ENCODE results near the gene OR2V1.

DNA sequence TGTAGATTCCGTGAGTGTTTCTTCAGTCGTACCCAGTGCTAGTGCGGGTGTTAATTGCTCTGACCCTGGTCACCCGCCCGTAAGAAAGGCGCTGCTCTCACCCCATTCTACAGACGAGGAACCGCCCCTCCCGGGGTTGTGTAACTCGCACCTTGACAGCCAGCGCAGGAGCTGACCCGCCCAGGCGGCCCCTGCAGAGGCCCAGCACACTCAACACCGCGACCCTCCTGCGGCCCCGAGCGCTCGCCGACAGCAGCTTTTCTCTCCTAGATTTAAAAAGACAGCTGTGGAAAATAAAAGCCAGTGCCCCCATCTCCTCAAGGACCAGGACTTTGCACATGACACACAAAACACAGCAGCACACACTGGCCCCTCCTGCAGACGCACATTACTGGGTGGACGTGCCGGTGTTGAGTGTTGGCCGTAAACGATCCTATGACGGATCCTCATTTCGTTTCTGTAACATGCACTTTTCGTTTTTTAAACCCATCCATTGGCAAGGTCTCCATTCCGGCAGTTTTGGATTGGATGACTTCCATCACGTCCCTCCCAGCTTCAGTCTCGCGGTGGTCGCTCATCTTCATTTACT, 39.4 kb upstream of the OR2V1 start:
- TF ChIP-seq, protein P1, sequence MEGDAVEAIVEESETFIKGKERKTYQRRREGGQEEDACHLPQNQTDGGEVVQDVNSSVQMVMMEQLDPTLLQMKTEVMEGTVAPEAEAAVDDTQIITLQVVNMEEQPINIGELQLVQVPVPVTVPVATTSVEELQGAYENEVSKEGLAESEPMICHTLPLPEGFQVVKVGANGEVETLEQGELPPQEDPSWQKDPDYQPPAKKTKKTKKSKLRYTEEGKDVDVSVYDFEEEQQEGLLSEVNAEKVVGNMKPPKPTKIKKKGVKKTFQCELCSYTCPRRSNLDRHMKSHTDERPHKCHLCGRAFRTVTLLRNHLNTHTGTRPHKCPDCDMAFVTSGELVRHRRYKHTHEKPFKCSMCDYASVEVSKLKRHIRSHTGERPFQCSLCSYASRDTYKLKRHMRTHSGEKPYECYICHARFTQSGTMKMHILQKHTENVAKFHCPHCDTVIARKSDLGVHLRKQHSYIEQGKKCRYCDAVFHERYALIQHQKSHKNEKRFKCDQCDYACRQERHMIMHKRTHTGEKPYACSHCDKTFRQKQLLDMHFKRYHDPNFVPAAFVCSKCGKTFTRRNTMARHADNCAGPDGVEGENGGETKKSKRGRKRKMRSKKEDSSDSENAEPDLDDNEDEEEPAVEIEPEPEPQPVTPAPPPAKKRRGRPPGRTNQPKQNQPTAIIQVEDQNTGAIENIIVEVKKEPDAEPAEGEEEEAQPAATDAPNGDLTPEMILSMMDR (IDR thresholded peaks at IDR 0.05) = no peak
- TF ChIP-seq POLR2A (IDR thresholded peaks at IDR 0.05) = no peak
